Heart right ventricle (tissue), 16 donors: ENCODE data around the gene SERP2. TPM values are rescaled to one million over a fixed set of nuclear protein-coding genes. Genes with fewer than 3 reads are reported as not detected.

Experiments used
- ATAC-seq, 8 donors: fragments of 200-7000 bp; cut with Tn5 transposase; one replicate each; pipeline ENCODE4 v1.9.1; 2020; ENCODE audit warnings: mild to moderate bottlenecking in 8 of 8, moderate library complexity in 8 of 8, moderate number of reproducible peaks in 1 of 8
- DNase-seq, 2 donors: peaks; one replicate each; pipeline ENCODE4 v3.0.0-alpha.2; 2020
- H3K27ac ChIP-seq, 10 donors: fragments of 200-600 bp; sonication (generic) in 2 of 10; one replicate each; pipeline versions ENCODE4 v1.5.0 to v1.8.0; 2020 to 2022; ENCODE audit warnings: mild to moderate bottlenecking in 3 of 10
- H3K27me3 ChIP-seq, 7 donors: fragments of 200-600 bp; one replicate each; pipeline ENCODE4 v1.8.0; 2021 to 2022; ENCODE audit warnings: mild to moderate bottlenecking in 2 of 7
- H3K36me3 ChIP-seq, 9 donors: fragments of 200-600 bp; sonication (generic) in 1 of 9; one replicate each; pipeline versions ENCODE4 v1.5.0 to v1.8.0; 2020 to 2022; ENCODE audit warnings: mild to moderate bottlenecking in 2 of 9
- H3K4me1 ChIP-seq, 9 donors: fragments of 200-600 bp; sonication (generic) in 1 of 9; one replicate each; pipeline versions ENCODE4 v1.5.0 to v1.8.0; 2020 to 2022; ENCODE audit warnings: mild to moderate bottlenecking in 4 of 9
- H3K4me3 ChIP-seq, 10 donors: fragments of 200-600 bp; sonication (generic) in 2 of 10; one replicate each; pipeline versions ENCODE4 v1.5.0 to v1.8.0; 2020 to 2022; ENCODE audit warnings: mild to moderate bottlenecking in 7 of 10, moderate library complexity in 2 of 10
- H3K9me3 ChIP-seq, 11 donors: fragments of 200-600 bp in 10 of 11; sonication (generic) in 2 of 11; one replicate each; pipeline versions ENCODE4 v1.5.0 to v1.8.0; 2013 to 2022; ENCODE audit warnings: mild to moderate bottlenecking in 2 of 11, control low read depth in 1 of 11, moderate library complexity in 1 of 11
- CTCF ChIP-seq, 9 donors: fragments of 200-600 bp; sonication (generic) in 2 of 9; IDR thresholded peaks; one replicate each; pipeline versions ENCODE4 v1.5.0 to v1.8.0; 2021 to 2022; ENCODE audit warnings: antibody characterized with exemption in 9 of 9, mild to moderate bottlenecking in 5 of 9, moderate library complexity in 1 of 9
- WGBS, 2 donors: extraction: QIAGEN DNeasy Blood & Tissue Kit; methylation state at CpG; one replicate each; pipeline ENCODE4 v1.1.7; 2013; ENCODE audit warnings: inconsistent platforms in 1 of 2; 5-methylcytosine and 5-hydroxymethylcytosine counted together
- intact Hi-C, 10 donors: fragments of 100-400 bp; cut with DNase I; formaldehyde crosslinking; loops; one replicate each; pipeline versions ENCODE4 v1.11.1 to v1.14.2; 2022
- polyA plus RNA-seq, 2 donors: library from polyadenylated mRNA; stranded (reverse); fragments of 200-250 nt; gene quantifications; one replicate each; pipeline ENCODE4 v1.2.3, GENCODE V29; 2013
- total RNA-seq, 10 donors: library from RNA; stranded (reverse); fragmentation: NEBNext Ultra II Directional in 3 of 10; extraction: Animal tissue kit (Norgen Biotek cat#: 25700) in 3 of 10; gene quantifications; one replicate each; pipeline versions ENCODE4 v1.2.1 to v1.2.4, GENCODE V29; 2021 to 2023
- donor health status: Arrhythmogenic right ventricular cardiomyopathy.
- donor health status: ischemic (EF 13 %, LVEDD 7.1; RV severe dilation, severe dysfunction).
- donor health status: healthy with polysubstance abuse.
- donor health status: DM: no; HTN: yes; CAD: no.
- donor health status: DM: no; HTN: no; CAD: no.
- donor health status: ischemic (EF 25% LVEDD 6.9; RV normal size, moderate dysfunction).
- donor health status: ischemic (EF 25% LVEDD 5.7; RV mildly dilated, moderate dysfunction).
- donor health status: healthy.
- donor health status: DM: yes; HTN: yes; CAD: no.
- donor health status: Ischemic cardiomyopathy.
- donor health status: ischemic (EF 35%, LVEDD 5.7; RV mildly dilated, moderate dysfunction).
- donor health status: nonischemic (EF 11% LVEDD 7.7; RV severe dilation, severe dysfunction).
- donor health status: DM: yes; HTN: yes; CAD: no.
- donor health status: PGD.
- donor health status: ischemic (EF 29% LVEDD 5.4; RV normal size, mild dysfunction).
- donor health status: nonischemic (EF 23%, LVEDD 6.1; RV moderate dilation, normal function).

Gene SERP2
- total and polyA plus RNA-seq, 12 donors = 10.0 to 20.4 (median 11.8) TPM

GRCh38 chr13:44393391-44393790 is 19.8 kb downstream of the SERP2 start:
- Histone ChIP-seq H3K27ac (no peak overlapping the region), H3K36me3 (peaks cover 0 to 8% (median 0%) of the 10 kb centered on the region in 9 donors), H3K27me3 (no peaks in the 10 kb centered on the region), H3K4me3 (no peak overlapping the region), H3K9me3 (no peaks in the 10 kb centered on the region), H3K4me1 (peaks cover 0 to 22% (median 7%) of the 10 kb centered on the region in 9 donors)
- no peak for TF ChIP-seq CTCF (IDR thresholded peaks at IDR 0.05)
- ATAC-seq (peak in 1 of 8 donors; percentile 30), DNase-seq (no peak)
- intact Hi-C loops = no loop called here
- WGBS, 2 donors = 54 to 55% methylated on average over 8 of the region's 8 CpGs

DNA sequence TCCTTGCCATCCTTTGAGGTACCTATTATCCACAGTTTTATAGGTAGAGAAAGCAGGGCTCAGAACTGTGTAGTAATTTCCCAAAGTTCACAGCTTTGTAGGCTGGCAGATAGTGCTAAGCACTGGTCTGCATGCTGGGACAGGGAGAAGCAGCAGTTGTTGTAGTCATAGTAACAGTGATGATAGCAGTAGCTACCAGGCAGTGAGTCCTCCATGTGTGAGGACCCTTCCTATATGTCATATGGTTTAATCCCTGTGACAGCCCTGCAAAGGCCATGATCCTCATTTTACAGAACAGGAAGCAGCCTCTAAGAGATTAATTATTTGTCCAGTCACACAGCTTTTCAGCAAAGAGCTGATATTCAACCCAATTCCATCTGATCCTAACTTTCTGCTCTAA is 21.0 kb downstream of the SERP2 start:
- no peak for DNase-seq
- no peak for ATAC-seq
- intact Hi-C loops = loop anchor here in 1 of 10 donors (5.0 kb wide), 1 partner anchor 38 kb away; no protein-coding TSS in a partner anchor
- Histone ChIP-seq H3K9me3 (no peaks in the 10 kb centered on the region), H3K4me3 (no peak overlapping the region), H3K4me1 (peaks cover 0 to 15% (median 6%) of the 10 kb centered on the region in 9 donors), H3K27ac (no peak overlapping the region), H3K36me3 (peaks cover 0 to 8% (median 0%) of the 10 kb centered on the region in 9 donors), H3K27me3 (no peaks in the 10 kb centered on the region)
- TF ChIP-seq CTCF (IDR thresholded peaks at IDR 0.05) = no peak

DNA sequence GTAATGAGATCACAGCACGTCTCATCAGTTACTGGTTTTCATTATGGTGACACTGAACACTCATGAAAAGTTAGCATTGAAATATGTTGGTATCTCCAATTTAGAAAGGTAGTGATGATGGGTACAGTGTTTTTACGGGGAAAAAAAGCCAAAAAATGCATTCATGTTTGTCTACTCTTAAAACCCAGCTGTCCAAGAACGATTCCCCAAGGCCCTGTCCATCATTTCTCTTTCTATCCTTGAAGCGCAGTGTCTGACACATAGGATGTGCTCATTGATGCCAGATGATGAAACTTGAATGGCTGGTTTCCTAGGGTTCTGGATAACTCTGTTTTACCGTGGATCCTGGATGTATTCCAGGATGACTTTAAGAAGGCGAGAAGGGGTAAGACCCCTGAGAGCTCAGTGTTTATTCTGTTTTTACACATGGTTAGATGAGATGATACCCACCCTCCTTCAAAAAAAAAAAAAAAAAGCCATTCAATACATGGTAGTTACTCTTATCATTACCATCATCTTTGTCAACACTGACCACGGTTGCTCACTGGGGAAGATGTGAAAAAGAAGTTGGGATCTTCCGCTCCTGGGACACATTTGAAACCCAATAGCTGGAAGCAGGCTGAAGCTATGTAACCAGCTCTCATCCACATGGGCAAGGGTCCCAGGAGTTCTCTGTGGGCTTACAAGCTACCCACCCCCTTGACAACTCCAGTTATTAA is 22.5 kb downstream of the SERP2 start:
- Histone ChIP-seq H3K36me3 (peaks cover 0 to 8% (median 0%) of the 10 kb centered on the region in 9 donors), H3K4me3 (no peak overlapping the region), H3K9me3 (no peaks in the 10 kb centered on the region), H3K27me3 (no peaks in the 10 kb centered on the region), H3K27ac (peak overlapping the region in 6 of 10 donors; percentile 3 to 72 (median 56)), H3K4me1 (peaks cover 0 to 15% (median 6%) of the 10 kb centered on the region in 9 donors)
- WGBS, 2 donors = 86 to 89% methylated on average over 8 of the region's 8 CpGs
- TF ChIP-seq CTCF (IDR thresholded peaks at IDR 0.05) = no peak
- intact Hi-C loops = loop anchor here in 1 of 10 donors (5.0 kb wide), 1 partner anchor 36 kb away; no protein-coding TSS in a partner anchor
- no peak for ATAC-seq
- no peak for DNase-seq

DNA sequence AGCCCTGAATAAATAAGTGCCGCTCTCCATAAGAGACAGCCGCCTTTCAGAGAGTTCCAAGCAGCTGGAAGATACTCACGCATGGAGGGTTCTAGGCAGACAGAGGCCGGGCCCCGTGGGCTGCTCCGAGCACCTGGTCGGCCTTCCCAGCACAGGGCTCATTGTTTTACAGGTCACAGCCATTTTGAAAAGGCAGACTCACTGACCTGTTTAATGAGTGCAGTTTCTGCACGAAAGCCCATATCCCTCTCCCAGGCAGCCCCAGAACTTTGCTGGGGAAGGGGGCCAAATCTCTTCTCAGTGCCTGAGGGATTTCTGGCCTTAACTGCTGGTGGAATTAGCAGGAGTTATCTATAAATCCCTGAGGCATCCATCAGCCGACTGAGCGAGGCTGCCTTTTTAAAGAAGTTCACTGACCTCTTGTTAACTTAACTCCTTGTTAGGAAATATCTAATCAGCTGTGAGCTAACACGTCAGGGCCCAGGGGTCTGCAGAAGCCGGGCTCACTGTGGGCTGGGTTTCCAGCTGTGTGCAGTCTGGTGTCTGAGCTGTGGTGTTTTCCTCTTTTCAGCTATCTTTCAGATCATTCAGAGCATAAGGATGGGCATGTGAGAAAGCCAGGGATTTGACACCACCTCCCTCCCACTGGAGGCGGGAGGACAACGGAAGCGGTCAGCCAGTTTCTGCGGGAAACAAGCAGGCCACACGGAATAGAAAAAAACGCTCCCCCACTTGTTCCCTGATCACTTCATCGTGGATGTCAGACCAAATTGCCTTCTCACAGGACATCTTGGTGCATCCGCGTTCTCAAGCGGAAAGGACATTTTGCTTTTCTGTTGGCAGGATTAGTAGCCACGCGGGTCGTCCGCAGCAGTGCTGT is 23.3 kb downstream of the SERP2 start:
- DNase-seq = peak; percentile 38 to 51
- no peaks in the 10 kb centered on the region for H3K9me3 ChIP-seq
- intact Hi-C loops = loop anchor here in 1 of 10 donors (5.0 kb wide), 1 partner anchor 35 kb away; no protein-coding TSS in a partner anchor
- peaks cover 0 to 15% (median 6%) of the 10 kb centered on the region in 9 donors for H3K4me1 ChIP-seq
- peak overlapping the region in 8 of 10 donors; percentile 3 to 72 (median 47) for H3K27ac ChIP-seq
- peak overlapping the region in 5 of 10 donors; percentile 13 to 33 (median 18) for H3K4me3 ChIP-seq
- WGBS, 2 donors = 55 to 56% methylated on average over 26 of the region's 26 CpGs
- TF ChIP-seq CTCF (IDR thresholded peaks at IDR 0.05) = no peak
- peak; percentile 58 to 89 (median 76) for ATAC-seq
- no peaks in the 10 kb centered on the region for H3K36me3 ChIP-seq
- H3K27me3 ChIP-seq = no peaks in the 10 kb centered on the region
